GM21381 (cell line): Measurements from ENCODE around the gene MRPS21.

Experiments used
- ATAC-seq: cut with Tn5 transposase; IDR thresholded peaks from one replicate; pipeline ENCODE4 v1.9.1; 2021; ENCODE audit warnings: mild to moderate bottlenecking, moderate library complexity; ENCODE audit not compliant: unreplicated experiment

MRPS21 gene

GRCh38 chr1:150293433-150294253 lies at the start of gene MRPS21:
Gene MRPS21, plus strand, starts transcription at chr1:150293861. Its CDS starts 506 bp downstream, at chr1:150294367.
- ATAC-seq, result peak; percentile 98

DNA sequence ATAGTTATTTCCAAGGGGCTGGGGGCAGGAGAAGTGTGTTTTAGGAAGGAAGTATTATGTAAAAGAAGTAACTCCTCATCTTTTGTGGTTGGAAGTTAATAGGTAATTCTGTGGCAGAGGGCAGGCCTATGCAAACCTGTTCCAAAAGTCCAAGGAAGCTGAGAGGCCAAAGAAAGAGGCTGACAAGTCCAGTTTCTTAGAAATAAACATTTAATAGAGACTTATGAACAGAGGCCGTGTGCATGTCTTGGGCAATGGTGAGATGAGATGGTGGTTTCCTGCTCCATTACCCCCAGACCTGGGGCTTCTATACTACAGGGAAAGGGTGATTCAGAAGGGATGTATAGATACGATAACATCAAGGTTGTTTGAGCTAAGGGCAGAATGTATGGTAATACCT lies 43.7 kb upstream of the MRPS21 start:
- ATAC-seq, result no peak

GRCh38 chr1:150256198-150256553 lies 37.5 kb upstream of the MRPS21 start:
- no peak for ATAC-seq

- no peak for ATAC-seq
Measured at GRCh38 chr1:150256554-150257341, 36.9 kb upstream of the MRPS21 start.

DNA sequence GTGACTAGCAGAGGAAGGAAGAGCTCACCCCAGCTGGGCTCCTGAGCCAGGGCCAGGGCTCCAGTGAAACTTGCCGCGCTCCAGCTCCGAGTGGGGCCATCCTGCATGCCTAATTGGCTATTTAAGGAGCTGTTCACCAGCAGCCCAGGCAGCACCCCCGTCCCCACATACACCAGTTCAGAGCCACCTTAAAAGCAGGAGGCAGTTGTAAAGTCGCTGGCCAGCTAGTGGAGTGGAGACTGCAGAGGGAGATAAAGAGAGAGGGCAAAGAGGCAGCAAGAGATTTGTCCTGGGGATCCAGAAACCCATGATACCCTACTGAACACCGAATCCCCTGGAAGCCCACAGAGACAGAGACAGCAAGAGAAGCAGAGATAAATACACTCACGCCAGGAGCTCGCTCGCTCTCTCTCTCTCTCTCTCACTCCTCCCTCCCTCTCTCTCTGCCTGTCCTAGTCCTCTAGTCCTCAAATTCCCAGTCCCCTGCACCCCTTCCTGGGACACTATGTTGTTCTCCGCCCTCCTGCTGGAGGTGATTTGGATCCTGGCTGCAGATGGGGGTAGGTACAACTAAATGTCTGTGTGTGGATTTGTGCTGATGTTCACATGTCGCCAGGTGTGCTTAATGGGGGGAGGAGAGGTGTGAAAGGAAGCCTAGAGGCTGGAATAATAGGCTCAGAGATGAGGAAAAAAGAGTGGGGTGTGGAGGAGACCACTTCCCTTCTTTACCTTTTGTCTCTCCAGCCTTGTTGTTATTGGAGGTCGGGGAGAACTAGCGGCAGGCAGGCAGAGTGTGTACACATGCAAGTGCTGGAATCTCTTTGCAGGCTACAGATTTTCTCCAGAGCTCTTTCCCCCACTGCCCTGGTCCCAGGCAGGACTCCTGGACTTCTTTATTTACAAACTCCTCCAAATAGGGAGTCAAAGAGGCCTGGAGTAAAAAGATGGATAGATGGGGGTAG lies 35.8 kb upstream of the MRPS21 start, which contains the start of gene CA14:
Gene CA14 (plus strand): TSS at position 151 of the 962 bp plus-strand sequence. CDS start 355 bp downstream, at position 506.
- no peak for ATAC-seq

GRCh38 chr1:150259217-150259616 lies 34.4 kb upstream of the MRPS21 start:
- ATAC-seq, result no peak

GRCh38 chr1:150259758-150260669 lies 33.6 kb upstream of the MRPS21 start:
- no peak for ATAC-seq

DNA sequence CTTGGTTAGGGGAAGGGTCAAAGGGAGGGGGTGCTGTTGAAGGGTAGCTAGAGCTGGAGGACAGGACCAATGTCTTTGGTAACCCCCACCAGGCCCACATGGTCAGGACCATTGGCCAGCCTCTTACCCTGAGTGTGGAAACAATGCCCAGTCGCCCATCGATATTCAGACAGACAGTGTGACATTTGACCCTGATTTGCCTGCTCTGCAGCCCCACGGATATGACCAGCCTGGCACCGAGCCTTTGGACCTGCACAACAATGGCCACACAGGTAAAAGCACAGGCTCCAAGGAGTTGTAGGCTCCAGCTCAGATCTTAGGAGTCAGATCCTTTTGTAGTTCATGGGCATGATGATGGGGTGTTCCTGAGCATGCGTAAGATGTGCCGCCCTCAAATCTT lies 32.3 kb upstream of the MRPS21 start:
- no peak for ATAC-seq

DNA sequence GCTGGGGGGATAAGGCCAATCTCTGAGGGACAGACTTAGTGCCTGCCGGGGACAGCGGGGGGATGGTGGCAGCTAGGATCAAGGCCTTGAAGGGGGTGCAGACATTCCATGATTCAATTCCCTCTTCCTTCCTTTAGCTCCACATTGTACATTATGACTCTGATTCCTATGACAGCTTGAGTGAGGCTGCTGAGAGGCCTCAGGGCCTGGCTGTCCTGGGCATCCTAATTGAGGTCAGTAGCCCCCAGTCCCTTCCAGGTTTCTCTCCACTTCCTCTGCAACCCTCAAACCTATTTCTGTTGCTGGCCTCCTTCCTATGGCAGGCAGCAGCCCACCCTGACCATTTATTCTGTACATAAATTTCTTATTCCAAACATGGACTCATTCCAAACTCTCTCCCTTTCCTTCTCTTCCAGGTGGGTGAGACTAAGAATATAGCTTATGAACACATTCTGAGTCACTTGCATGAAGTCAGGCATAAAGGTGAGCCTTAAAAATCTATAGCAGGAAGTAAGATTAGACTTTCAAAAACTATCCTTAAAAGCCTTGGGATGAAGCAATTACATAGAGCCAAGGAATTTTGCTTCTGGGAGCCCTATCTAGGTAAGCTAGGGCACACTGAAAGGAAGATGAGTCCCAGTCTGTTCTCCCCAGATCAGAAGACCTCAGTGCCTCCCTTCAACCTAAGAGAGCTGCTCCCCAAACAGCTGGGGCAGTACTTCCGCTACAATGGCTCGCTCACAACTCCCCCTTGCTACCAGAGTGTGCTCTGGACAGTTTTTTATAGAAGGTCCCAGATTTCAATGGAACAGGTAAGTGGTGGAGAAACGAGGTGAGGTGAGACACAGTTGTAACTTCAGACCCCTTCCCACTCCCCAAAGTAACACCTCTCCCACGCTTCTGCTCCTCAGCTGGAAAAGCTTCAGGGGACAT lies 31.0 kb upstream of the MRPS21 start:
- ATAC-seq, result no peak

- no peak for ATAC-seq
Measured at GRCh38 chr1:150263549-150263948, 30.1 kb upstream of the MRPS21 start.

- ATAC-seq, result no peak
Measured at GRCh38 chr1:150267896-150268295, 25.8 kb upstream of the MRPS21 start.

- peak; percentile 11 for ATAC-seq
Measured at GRCh38 chr1:150268340-150268704, 25.3 kb upstream of the MRPS21 start.

- peak; percentile 89 for ATAC-seq
Measured at GRCh38 chr1:150268705-150269403, 24.8 kb upstream of the MRPS21 start, which contains the start of gene APH1A. Gene APH1A, minus strand, starts transcription at chr1:150269016. Its CDS starts 206 bp downstream, at chr1:150268810.

DNA sequence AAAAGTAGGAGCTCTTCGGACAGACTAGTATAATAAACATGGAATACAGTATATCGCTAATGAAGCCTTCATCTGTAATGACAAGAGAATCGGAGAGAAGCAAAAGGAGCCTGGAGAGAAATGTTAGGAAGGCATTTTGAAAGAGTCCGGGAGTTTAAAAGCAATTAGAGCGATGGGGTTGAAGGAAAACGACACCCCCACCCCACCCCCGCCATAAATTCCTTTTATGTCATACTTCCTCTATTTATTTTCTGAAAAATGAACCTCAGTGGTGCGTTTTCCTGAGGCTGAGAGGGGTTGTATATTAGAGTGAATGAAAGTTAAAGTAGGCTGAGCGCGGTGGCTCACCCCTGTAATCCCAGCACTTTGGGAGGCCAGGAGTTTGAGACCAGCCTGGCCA lies 24.2 kb upstream of the MRPS21 start:
- no peak for ATAC-seq

DNA sequence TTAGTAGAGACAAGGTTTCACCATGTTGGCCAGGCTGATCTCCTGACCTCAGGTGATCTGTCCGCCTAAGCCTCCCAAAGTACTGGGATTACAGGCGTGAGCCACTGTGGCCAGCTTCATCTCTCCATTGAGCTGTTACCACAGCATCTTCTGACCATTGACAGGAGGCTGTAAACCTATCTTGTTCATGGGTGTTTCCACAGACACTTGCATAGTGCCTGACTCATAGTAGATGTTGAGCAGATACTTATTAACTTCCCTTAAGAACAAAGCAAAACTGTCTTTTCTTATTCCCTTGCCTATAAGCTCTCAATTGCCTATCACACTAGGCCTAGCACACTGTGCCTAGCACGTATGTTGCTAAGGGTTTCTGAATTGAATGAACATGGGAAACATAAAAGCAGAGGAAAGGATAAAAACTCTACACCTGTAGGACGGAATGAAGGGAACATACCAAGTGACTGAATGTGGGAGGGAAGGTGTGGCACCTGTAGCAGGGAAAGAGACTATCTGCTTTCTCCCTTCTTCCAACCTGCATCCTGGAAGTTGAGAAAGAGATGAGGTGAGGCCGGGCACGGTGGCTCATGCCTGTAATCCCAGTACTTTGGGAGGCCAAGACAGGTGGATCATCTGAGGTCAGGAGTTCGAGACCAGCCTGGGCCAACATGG lies 22.2 kb upstream of the MRPS21 start:
- no peak for ATAC-seq

DNA sequence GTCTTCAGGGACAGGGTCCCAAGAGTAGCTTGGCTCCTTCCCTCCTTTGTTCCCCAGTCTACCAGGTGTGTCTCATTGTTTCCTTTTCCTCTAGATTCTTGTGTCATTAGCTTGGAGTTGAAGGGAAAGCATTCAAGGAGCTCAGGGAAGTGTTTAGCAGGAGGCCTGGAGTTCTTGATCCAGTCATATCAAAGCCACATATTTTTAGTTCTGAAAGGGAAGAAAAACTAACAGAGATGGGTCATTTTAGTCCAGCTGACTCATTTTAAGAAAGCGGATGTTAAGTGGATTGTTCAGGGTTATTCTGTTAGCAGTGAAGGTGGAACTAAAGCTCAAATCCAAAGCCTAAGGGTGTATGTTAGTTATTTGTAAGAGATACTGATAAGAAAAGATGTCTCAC lies 20.4 kb upstream of the MRPS21 start:
- ATAC-seq, result no peak

GRCh38 chr1:150280138-150280707 lies 13.4 kb upstream of the MRPS21 start:
- ATAC-seq, result no peak
